Astrocyte (in vitro differentiated cells and primary cell): Measurements from ENCODE around the gene HNRNPM. TPM values are rescaled to one million over a fixed set of nuclear protein-coding genes. Genes with fewer than 3 reads are reported as not detected.

Source experiments
- DNase-seq: peaks from one replicate; pipeline ENCODE4 v3.0.0-alpha.2; 2010; ENCODE audit warnings: low read depth
- FAIRE-seq: peaks from 2 replicates; lab custom pipeline; 2011; peaks lifted over from hg19 to GRCh38; lab: Jason Lieb, UNC
- H2AFZ ChIP-seq: 2 replicates; pipeline ENCODE4 v1.6.0; 2012; ENCODE audit warnings: low read depth, low read length, inconsistent platforms
- H3K27ac ChIP-seq: 2 replicates; pipeline ENCODE4 v1.5.1; 2011; ENCODE audit warnings: low read depth, low read length, inconsistent platforms
- H3K27me3 ChIP-seq: 2 replicates; pipeline ENCODE4 v1.6.0; 2011; ENCODE audit warnings: low read length, inconsistent platforms; ENCODE audit not compliant: insufficient read depth
- H3K36me3 ChIP-seq: 2 replicates; pipeline ENCODE4 v1.5.1; 2011; ENCODE audit warnings: low read length, inconsistent platforms; ENCODE audit not compliant: insufficient read depth
- H3K4me1 ChIP-seq: 2 replicates; pipeline ENCODE4 v1.5.1; 2011; ENCODE audit warnings: low read length, inconsistent platforms; ENCODE audit not compliant: insufficient read depth
- H3K4me2 ChIP-seq: 2 replicates; pipeline ENCODE4 v1.6.0; 2012; ENCODE audit warnings: low read length, inconsistent platforms
- H3K4me3 ChIP-seq: 2 replicates; pipeline ENCODE4 v1.5.1; 2011; ENCODE audit warnings: low read depth, mild to moderate bottlenecking, low read length, inconsistent platforms; ENCODE audit not compliant: insufficient read depth
- H3K79me2 ChIP-seq: 2 replicates; pipeline ENCODE4 v1.6.0; 2012; ENCODE audit warnings: mild to moderate bottlenecking, low read length, inconsistent platforms; ENCODE audit not compliant: insufficient read depth
- H3K9ac ChIP-seq: 2 replicates; pipeline ENCODE4 v1.6.0; 2012; ENCODE audit warnings: mild to moderate bottlenecking, low read length, inconsistent platforms
- H3K9me3 ChIP-seq: 2 replicates; pipeline ENCODE4 v1.5.1; 2012; ENCODE audit warnings: low read depth, mild to moderate bottlenecking, low read length, inconsistent platforms; ENCODE audit not compliant: insufficient read depth
- H4K20me1 ChIP-seq: 2 replicates; pipeline ENCODE4 v1.6.0; 2012; ENCODE audit warnings: low read length, inconsistent platforms; ENCODE audit not compliant: insufficient read depth
- H3K27ac Mint-ChIP-seq: one replicate; pipeline ENCODE4 v1.8.0; 2021; ENCODE audit warnings: mild to moderate bottlenecking, mixed read lengths; ENCODE audit not compliant: unreplicated experiment
- H3K27me3 Mint-ChIP-seq: one replicate; pipeline ENCODE4 v1.8.0; 2021; ENCODE audit warnings: low read depth, mixed read lengths; ENCODE audit not compliant: unreplicated experiment
- H3K36me3 Mint-ChIP-seq: one replicate; pipeline ENCODE4 v1.8.0; 2021; ENCODE audit warnings: low read depth, mixed read lengths; ENCODE audit not compliant: unreplicated experiment
- H3K4me1 Mint-ChIP-seq: one replicate; pipeline ENCODE4 v1.8.0; 2021; ENCODE audit warnings: low read depth, mixed read lengths; ENCODE audit not compliant: unreplicated experiment
- H3K4me3 Mint-ChIP-seq: one replicate; pipeline ENCODE4 v1.8.0; 2021; ENCODE audit warnings: mild to moderate bottlenecking, moderate library complexity, mixed read lengths; ENCODE audit not compliant: unreplicated experiment
- H3K9me3 Mint-ChIP-seq: one replicate; pipeline ENCODE4 v1.8.0; 2021; ENCODE audit warnings: mild to moderate bottlenecking, mixed read lengths; ENCODE audit not compliant: unreplicated experiment
- EZH2 ChIP-seq: IDR thresholded peaks from 2 replicates; pipeline ENCODE4 v1.6.1; 2012; ENCODE audit warnings: mild to moderate bottlenecking, low read length, inconsistent platforms; ENCODE audit not compliant: insufficient read depth
- total RNA-seq: library from RNA; stranded (reverse); gene quantifications from 2 replicates; pipeline ENCODE4 v1.2.1, GENCODE V29; 2021
- TF ChIP-seq, protein P1 (sequence below): IDR thresholded peaks from 2 replicates; pipeline ENCODE4 v1.5.1; 2011; ENCODE audit warnings: low read depth, mild to moderate bottlenecking, inconsistent platforms, low read length, moderate library complexity; ENCODE audit not compliant: insufficient read depth

Gene HNRNPM
- total RNA-seq, 1 donor from 2014 or later: 172 TPM

DNA sequence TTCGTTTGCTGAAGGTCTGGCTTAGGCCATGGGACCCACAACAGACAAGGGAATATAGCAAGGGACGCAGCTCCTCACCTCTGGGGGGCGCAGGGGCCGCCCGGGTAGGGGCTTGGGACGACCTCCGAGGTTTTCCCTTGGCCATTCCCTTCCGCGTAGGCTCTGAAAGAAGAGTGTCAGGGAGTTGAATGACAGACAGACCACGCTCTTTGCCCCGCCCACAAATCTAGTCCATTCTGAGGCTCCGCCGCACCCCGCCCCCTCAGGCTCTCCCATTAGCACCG lies 80.6 kb downstream of the HNRNPM start:
- Mint-ChIP-seq H3K27me3 (no peaks in the 10 kb centered on the region), H3K27ac (no peak overlapping the region), H3K4me3 (no peak overlapping the region), H3K9me3 (peaks cover 3% of the 10 kb centered on the region), H3K36me3 (peaks cover 4% of the 10 kb centered on the region), H3K4me1 (peaks cover 7% of the 10 kb centered on the region)
- Histone ChIP-seq H3K9me3 (no peaks in the 10 kb centered on the region), H3K9ac (peak overlapping the region; percentile 77), H3K27me3 (no peaks in the 10 kb centered on the region), H3K4me1 (peaks cover 10% of the 10 kb centered on the region), H2AFZ (peak overlapping the region; percentile 94), H4K20me1 (peaks cover 17% of the 10 kb centered on the region), H3K79me2 (peaks cover 8% of the 10 kb centered on the region), H3K4me2 (peak overlapping the region; percentile 88), H3K4me3 (peak overlapping the region; percentile 63), H3K27ac (peak overlapping the region; percentile 56), H3K36me3 (no peaks in the 10 kb centered on the region)
- TF ChIP-seq, protein P1, sequence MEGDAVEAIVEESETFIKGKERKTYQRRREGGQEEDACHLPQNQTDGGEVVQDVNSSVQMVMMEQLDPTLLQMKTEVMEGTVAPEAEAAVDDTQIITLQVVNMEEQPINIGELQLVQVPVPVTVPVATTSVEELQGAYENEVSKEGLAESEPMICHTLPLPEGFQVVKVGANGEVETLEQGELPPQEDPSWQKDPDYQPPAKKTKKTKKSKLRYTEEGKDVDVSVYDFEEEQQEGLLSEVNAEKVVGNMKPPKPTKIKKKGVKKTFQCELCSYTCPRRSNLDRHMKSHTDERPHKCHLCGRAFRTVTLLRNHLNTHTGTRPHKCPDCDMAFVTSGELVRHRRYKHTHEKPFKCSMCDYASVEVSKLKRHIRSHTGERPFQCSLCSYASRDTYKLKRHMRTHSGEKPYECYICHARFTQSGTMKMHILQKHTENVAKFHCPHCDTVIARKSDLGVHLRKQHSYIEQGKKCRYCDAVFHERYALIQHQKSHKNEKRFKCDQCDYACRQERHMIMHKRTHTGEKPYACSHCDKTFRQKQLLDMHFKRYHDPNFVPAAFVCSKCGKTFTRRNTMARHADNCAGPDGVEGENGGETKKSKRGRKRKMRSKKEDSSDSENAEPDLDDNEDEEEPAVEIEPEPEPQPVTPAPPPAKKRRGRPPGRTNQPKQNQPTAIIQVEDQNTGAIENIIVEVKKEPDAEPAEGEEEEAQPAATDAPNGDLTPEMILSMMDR: no peak
- TF ChIP-seq EZH2: no peak
- no peak for FAIRE-seq
- DNase-seq: no peak

DNA sequence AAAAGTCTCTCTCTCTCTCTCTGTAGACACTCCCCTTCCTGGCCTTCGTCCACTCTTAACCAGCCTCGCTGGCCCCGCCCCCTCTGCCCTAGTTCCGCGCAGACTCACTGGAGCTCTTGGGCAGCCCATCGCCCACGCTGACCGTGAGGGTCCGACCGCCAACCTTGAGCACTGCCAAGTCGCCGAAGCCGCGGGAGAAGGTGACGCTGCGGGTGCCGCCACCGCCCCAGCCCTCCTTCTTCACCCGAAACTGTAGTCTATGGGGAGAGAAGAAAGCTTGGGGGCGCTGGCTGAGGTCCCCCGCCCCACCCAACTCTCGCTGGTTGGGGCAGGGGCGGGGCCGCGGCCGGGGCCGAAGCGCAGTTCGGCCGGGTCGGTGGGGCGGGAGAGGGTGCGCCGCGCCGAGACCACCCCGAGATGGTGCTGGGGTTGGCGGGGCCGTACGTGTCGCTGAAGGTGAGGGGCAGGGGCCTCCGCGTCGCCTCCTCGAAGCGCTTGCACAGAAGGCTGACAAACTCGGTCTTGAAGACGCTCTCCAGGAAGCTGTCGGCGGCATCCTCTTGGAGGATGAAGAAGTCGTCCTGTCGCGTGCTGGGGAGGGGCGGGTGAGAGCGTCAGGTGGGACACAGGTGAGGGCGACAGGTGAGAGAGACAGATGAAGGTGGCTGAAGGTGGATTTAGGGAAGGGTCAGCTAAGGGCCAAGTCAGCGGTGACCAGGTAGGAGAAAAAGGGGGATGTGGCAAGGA lies 81.7 kb downstream of the HNRNPM start:
- peaks cover 4% of the 10 kb centered on the region for H3K36me3 Mint-ChIP-seq
- Histone ChIP-seq H2AFZ (peak overlapping the region; percentile 69), H3K4me2 (peak overlapping the region; percentile 99), H3K27me3 (no peaks in the 10 kb centered on the region), H3K27ac (peak overlapping the region; percentile 83), H3K36me3 (no peaks in the 10 kb centered on the region), H3K9me3 (no peaks in the 10 kb centered on the region), H4K20me1 (peaks cover 17% of the 10 kb centered on the region), H3K4me1 (peaks cover 10% of the 10 kb centered on the region), H3K79me2 (peaks cover 8% of the 10 kb centered on the region), H3K4me3 (peak overlapping the region; percentile 66), H3K9ac (peak overlapping the region; percentile 88)
- no peaks in the 10 kb centered on the region for H3K27me3 Mint-ChIP-seq
- H3K4me1 Mint-ChIP-seq: peaks cover 7% of the 10 kb centered on the region
- peak overlapping the region; percentile 78 for H3K27ac Mint-ChIP-seq
- TF ChIP-seq EZH2: no peak
- TF ChIP-seq, protein P1: no peak
- DNase-seq (peak; percentile 82), FAIRE-seq (no peak)
- H3K4me3 Mint-ChIP-seq: no peak overlapping the region
- peaks cover 3% of the 10 kb centered on the region for H3K9me3 Mint-ChIP-seq

DNA sequence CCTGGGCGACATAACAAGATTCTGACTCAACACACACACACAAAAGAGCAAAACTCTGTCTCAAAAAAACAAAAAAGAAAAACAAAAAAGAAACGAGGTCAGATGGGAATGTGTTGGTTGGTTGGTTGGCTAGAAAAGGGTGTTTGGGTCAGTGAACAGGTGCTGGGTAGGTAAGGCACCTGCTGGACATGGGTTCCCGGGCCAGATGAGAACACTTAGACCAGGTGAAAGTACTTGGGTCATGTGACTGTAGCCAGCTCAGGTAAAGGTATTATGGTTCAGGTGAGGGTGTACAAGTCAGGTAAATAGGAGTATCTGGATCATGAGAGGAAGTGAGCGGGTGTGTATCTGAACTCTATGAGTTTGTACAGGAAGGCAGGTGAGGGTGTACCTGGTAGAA lies 83.7 kb downstream of the HNRNPM start:
- H3K27ac Mint-ChIP-seq: no peak overlapping the region
- Histone ChIP-seq H3K79me2 (peaks cover 8% of the 10 kb centered on the region), H4K20me1 (peaks cover 17% of the 10 kb centered on the region), H3K4me1 (peaks cover 10% of the 10 kb centered on the region), H3K36me3 (no peaks in the 10 kb centered on the region), H3K9ac (no peak overlapping the region), H3K4me3 (no peak overlapping the region), H2AFZ (no peak overlapping the region), H3K4me2 (no peak overlapping the region), H3K9me3 (no peaks in the 10 kb centered on the region), H3K27ac (no peak overlapping the region), H3K27me3 (no peaks in the 10 kb centered on the region)
- H3K4me3 Mint-ChIP-seq: peak overlapping the region; percentile 36
- peaks cover 3% of the 10 kb centered on the region for H3K9me3 Mint-ChIP-seq
- DNase-seq: no peak
- no peaks in the 10 kb centered on the region for H3K27me3 Mint-ChIP-seq
- FAIRE-seq: no peak
- peaks cover 4% of the 10 kb centered on the region for H3K36me3 Mint-ChIP-seq
- H3K4me1 Mint-ChIP-seq: peaks cover 7% of the 10 kb centered on the region
- TF ChIP-seq, protein P1: no peak
- no peak for TF ChIP-seq EZH2
